Spleen (tissue), 11 donors: ENCODE measurements around the gene TNS1. TPM values are rescaled to one million over a fixed set of nuclear protein-coding genes. Genes with fewer than 3 reads are reported as not detected.

ENCODE experiments used
- DNase-seq: peaks from one replicate; pipeline ENCODE4 v3.0.0-alpha.2; 2020
- H3K27ac ChIP-seq, 8 donors: fragments of 200-600 bp; sonication (generic) in 7 of 8; 1 replicate in 4 of 8; 2 replicates in 4 of 8; pipeline versions ENCODE4 v1.5.0 to v1.8.0; 2016 to 2021; ENCODE audit warnings: inconsistent platforms in 4 of 8, mild to moderate bottlenecking in 4 of 8, moderate library complexity in 1 of 8
- H3K27me3 ChIP-seq, 7 donors: fragments of 200-600 bp; sonication (generic) in 6 of 7; replicated peaks in 1 of 7; 1 replicate in 4 of 7; 2 replicates in 3 of 7; pipeline versions ENCODE4 v1.5.0 to v1.8.0; 2016 to 2021; ENCODE audit warnings: inconsistent platforms in 3 of 7, mild to moderate bottlenecking in 1 of 7
- H3K36me3 ChIP-seq, 6 donors: fragments of 200-600 bp; sonication (generic) in 5 of 6; 1 replicate in 4 of 6; 2 replicates in 2 of 6; pipeline versions ENCODE4 v1.5.0 to v1.8.0; 2016 to 2021; ENCODE audit warnings: inconsistent platforms in 2 of 6
- H3K4me1 ChIP-seq, 6 donors: fragments of 200-600 bp; sonication (generic) in 5 of 6; 1 replicate in 3 of 6; 2 replicates in 3 of 6; pipeline versions ENCODE4 v1.5.0 to v1.8.0; 2016 to 2021; ENCODE audit warnings: inconsistent platforms in 3 of 6
- H3K4me3 ChIP-seq, 8 donors: fragments of 200-600 bp; sonication (generic) in 7 of 8; 1 replicate in 4 of 8; 2 replicates in 4 of 8; pipeline versions ENCODE4 v1.5.0 to v1.8.0; 2016 to 2021; ENCODE audit warnings: inconsistent platforms in 4 of 8, mild to moderate bottlenecking in 4 of 8, moderate library complexity in 2 of 8
- H3K9me3 ChIP-seq, 8 donors: fragments of 200-600 bp; sonication (generic) in 7 of 8; 1 replicate in 4 of 8; 2 replicates in 4 of 8; pipeline versions ENCODE4 v1.5.0 to v1.8.0; 2016 to 2021; ENCODE audit warnings: inconsistent platforms in 4 of 8
- CTCF ChIP-seq, 11 experiments: fragments of 200-600 bp in 7 of 11; fragments of 450-650 bp in 4 of 11; sonication (generic) in 4 of 11; IDR thresholded peaks in 8 of 11; conservative IDR thresholded peaks in 3 of 11; 1 replicate in 7 of 11; 2 replicates in 4 of 11; pipeline versions ENCODE4 v1.4.0 to v1.8.0; 2016 to 2021; ENCODE audit warnings: antibody characterized with exemption in 11 of 11, inconsistent platforms in 4 of 11, mild to moderate bottlenecking in 1 of 11
- POLR2A ChIP-seq, 3 donors: fragments of 450-650 bp; IDR thresholded peaks; one replicate each; pipeline ENCODE4 v1.5.1; 2017; ENCODE audit warnings: antibody characterized with exemption in 3 of 3, mild to moderate bottlenecking in 1 of 3
- POLR2AphosphoS5 ChIP-seq, 3 donors: sonication (generic); formaldehyde crosslinking; IDR thresholded peaks; one replicate each; pipeline ENCODE4 v1.5.1; 2017; ENCODE audit warnings: antibody characterized with exemption in 3 of 3
- WGBS, 5 donors: extraction: QIAGEN DNeasy Blood & Tissue Kit in 3 of 5; methylation state at CpG; one replicate each; pipeline versions ENCODE4 v1.1.5 to v1.1.7; 2013 to 2018; 5-methylcytosine and 5-hydroxymethylcytosine counted together
- intact Hi-C: fragments of 100-400 bp; cut with DNase I; formaldehyde crosslinking; loops from one replicate; pipeline ENCODE4 v1.15.0; 2023; ENCODE audit warnings: low total_unique reads
- polyA plus RNA-seq, 3 donors: library from polyadenylated mRNA; stranded (reverse); fragments of 200-250 nt; gene quantifications; one replicate each; pipeline ENCODE4 v1.2.1, GENCODE V29; 2013
- total RNA-seq, 7 donors: library from RNA; depleted of rRNA in 3 of 7; stranded (reverse); fragments of >200 nt in 3 of 7; fragmentation: NEBNext Ultra II Directional in 4 of 7; extraction: Animal tissue kit (Norgen Biotek cat#: 25700) in 4 of 7; gene quantifications; one replicate each; pipeline versions ENCODE4 v1.1.0 to v1.2.1, GENCODE V29; 2016 to 2021
- donor health status: healthy with polysubstance abuse.
- donor health status: DM: no; HTN: no; CAD: no; lungs with moderate emphysema.
- donor health status: DM: no; HTN: no; CAD: no.
- donor health status: Bipolar disorder and iron deficiency.
- donor health status: healthy.
- donor health status: DM: no; HTN: no; CAD: no.
- donor health status: DM: yes; HTN: yes; CAD: no.

The TNS1 gene
- total and polyA plus RNA-seq, 10 donors, result 6.9 to 580 (median 246) TPM

GRCh38 chr2:217880287-217880889, 122.4 kb downstream of the TNS1 start:
- peaks cover 0 to 100% (median 47%) of the 10 kb centered on the region in 6 donors for H3K36me3 ChIP-seq
- H3K4me3 ChIP-seq, result no peak overlapping the region
- no peak for DNase-seq
- no peaks in the 10 kb centered on the region for H3K9me3 ChIP-seq
- 77 to 84% (median 78%) methylated on average over 5 of the region's 5 CpGs for WGBS, 5 donors
- peak overlapping the region in 4 of 8 donors; percentile 1 to 40 (median 22) for H3K27ac ChIP-seq
- peaks cover 0 to 50% (median 10%) of the 10 kb centered on the region in 6 donors for H3K4me1 ChIP-seq
- intact Hi-C loops, result no loop called here
- H3K27me3 ChIP-seq, result no peaks in the 10 kb centered on the region
- no peak for TF ChIP-seq CTCF (IDR thresholded peaks at IDR 0.05 in 8 of 11, conservative IDR thresholded peaks at IDR 0.05 in 3 of 11)
- TF ChIP-seq POLR2AphosphoS5 (IDR thresholded peaks at IDR 0.05), result peak in 1 of 3 donors; percentile 18
- no peak for TF ChIP-seq POLR2A (IDR thresholded peaks at IDR 0.05)

GRCh38 chr2:217878915-217879590, 123.7 kb downstream of the TNS1 start:
- peaks cover 0 to 100% (median 41%) of the 10 kb centered on the region in 6 donors for H3K36me3 ChIP-seq
- no peaks in the 10 kb centered on the region for H3K9me3 ChIP-seq
- H3K4me1 ChIP-seq, result peaks cover 0 to 50% (median 16%) of the 10 kb centered on the region in 6 donors
- peak overlapping the region in 4 of 8 donors; percentile 11 to 40 (median 32) for H3K27ac ChIP-seq
- no peak for DNase-seq
- TF ChIP-seq POLR2A (IDR thresholded peaks at IDR 0.05) (no peak), CTCF (IDR thresholded peaks at IDR 0.05 in 8 of 11, conservative IDR thresholded peaks at IDR 0.05 in 3 of 11) (no peak), POLR2AphosphoS5 (IDR thresholded peaks at IDR 0.05) (no peak)
- no peak overlapping the region for H3K4me3 ChIP-seq
- intact Hi-C loops, result no loop called here
- WGBS, 5 donors, result 74 to 83% (median 79%) methylated on average over 15 of the region's 15 CpGs
- H3K27me3 ChIP-seq, result no peaks in the 10 kb centered on the region

DNA sequence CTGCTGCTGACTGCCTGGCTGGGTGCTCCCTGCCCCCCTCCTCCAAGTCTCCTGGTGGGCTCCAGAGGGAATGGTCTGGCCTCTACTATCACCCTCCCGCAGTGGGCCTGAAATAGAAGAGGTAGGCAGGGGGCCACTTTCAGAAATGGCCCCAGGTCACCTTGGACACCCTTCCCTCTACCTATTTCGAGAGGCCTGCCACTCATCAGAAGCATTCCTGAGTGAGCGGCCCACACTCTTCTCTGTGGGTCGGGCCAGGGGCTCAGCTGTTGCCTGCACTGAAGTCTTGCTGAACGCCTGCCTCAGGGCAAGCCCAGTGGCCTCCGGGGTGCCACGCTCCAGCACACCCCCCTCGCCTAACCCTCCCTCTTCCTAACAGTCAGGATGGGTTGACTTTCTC, 124.9 kb downstream of the TNS1 start:
- Histone ChIP-seq H3K36me3 (peaks cover 0 to 100% (median 35%) of the 10 kb centered on the region in 6 donors), H3K4me1 (peaks cover 0 to 50% (median 16%) of the 10 kb centered on the region in 6 donors), H3K4me3 (no peak overlapping the region), H3K27me3 (no peaks in the 10 kb centered on the region), H3K9me3 (no peaks in the 10 kb centered on the region), H3K27ac (peak overlapping the region in 3 of 8 donors; percentile 2 to 40 (median 40))
- intact Hi-C loops, result no loop called here
- no peak for DNase-seq
- peak in 1 of 3 donors; percentile 46 for TF ChIP-seq POLR2AphosphoS5 (IDR thresholded peaks at IDR 0.05)
- TF ChIP-seq CTCF (IDR thresholded peaks at IDR 0.05 in 8 of 11, conservative IDR thresholded peaks at IDR 0.05 in 3 of 11), result no peak
- 81 to 95% (median 89%) methylated on average over 8 of the region's 8 CpGs for WGBS, 5 donors

- intact Hi-C loops, result no loop called here
- DNase-seq, result no peak
- peaks cover 0 to 100% (median 34%) of the 10 kb centered on the region in 6 donors for H3K36me3 ChIP-seq
- H3K4me1 ChIP-seq, result peaks cover 0 to 61% (median 13%) of the 10 kb centered on the region in 6 donors
- H3K27me3 ChIP-seq, result no peaks in the 10 kb centered on the region
- 84 to 89% (median 87%) methylated on average over 4 of the region's 4 CpGs for WGBS, 5 donors
- peak overlapping the region in 4 of 8 donors; percentile 6 to 41 (median 28) for H3K27ac ChIP-seq
- H3K9me3 ChIP-seq, result no peaks in the 10 kb centered on the region
- H3K4me3 ChIP-seq, result no peak overlapping the region
- TF ChIP-seq POLR2AphosphoS5 (IDR thresholded peaks at IDR 0.05), result no peak
- TF ChIP-seq CTCF (IDR thresholded peaks at IDR 0.05 in 8 of 11, conservative IDR thresholded peaks at IDR 0.05 in 3 of 11), result no peak
- no peak for TF ChIP-seq POLR2A (IDR thresholded peaks at IDR 0.05)
Measured at GRCh38 chr2:217876253-217876570, 126.6 kb downstream of the TNS1 start.
